NCI-H2171 treated with DMSO at 0.1 percent for 48 hours (cell line): ENCODE data around the gene GAN.
A peak's percentile ranks its signal among the peaks of the same experiment; 100 is the strongest.
"Not testable (repeated sequence)": the region's sequence is repeated elsewhere in the genome, so short reads cannot be mapped to it uniquely, and the experiment has no call there.

Experiments
- DNase-seq: peaks from one replicate; lab custom pipeline; 2025; lab: John Stamatoyannopoulos, UW

GAN gene

DNA sequence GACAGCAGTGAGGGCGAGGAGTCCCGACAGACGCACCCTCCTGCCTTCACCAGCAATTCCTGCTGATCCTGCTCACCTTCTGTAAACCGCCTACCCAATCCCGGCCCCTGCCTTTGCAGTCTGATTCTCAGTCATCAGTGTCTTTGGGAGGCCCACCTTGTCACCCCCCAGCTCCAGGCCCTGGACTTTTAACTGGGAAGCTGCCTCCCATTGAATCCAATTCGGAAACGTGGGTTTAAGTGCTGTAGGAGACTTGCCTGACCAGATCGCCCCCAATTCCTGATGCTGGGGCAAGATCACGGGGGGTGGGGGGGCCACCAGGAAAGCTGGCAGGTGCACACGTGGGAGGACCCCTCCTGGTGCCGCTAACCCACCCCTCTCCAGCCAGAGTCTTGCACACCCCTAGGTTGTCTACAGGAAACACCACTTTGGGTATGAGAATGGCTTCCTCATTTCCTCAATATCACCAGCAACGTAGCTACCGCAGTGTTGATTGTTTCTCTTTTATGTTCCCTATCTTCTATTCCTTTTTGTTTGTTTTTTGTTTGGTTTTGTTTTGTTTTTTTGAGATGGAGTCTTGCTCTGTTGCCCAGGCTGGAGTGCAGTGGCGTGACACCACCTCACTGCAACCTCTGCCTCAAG is 83.2 kb downstream of the GAN start:
- DNase-seq, result no peak

GRCh38 chr16:81399909-81400308 is 85.1 kb downstream of the GAN start:
- DNase-seq, result no peak

- DNase-seq, result no peak
These were observed 86.5 kb downstream of the GAN start for GRCh38 chr16:81401035-81401950.

- DNase-seq, result no peak
These were observed 88.4 kb downstream of the GAN start for GRCh38 chr16:81403208-81403600.

- DNase-seq, result peak; percentile 63
These were observed 89.0 kb downstream of the GAN start for GRCh38 chr16:81403601-81404391.

- DNase-seq, result not testable (repeated sequence)
These were observed 90.2 kb downstream of the GAN start for GRCh38 chr16:81405002-81405401.

- DNase-seq, result no peak
These were observed 90.9 kb downstream of the GAN start for GRCh38 chr16:81405702-81406113.

- no peak for DNase-seq
These were observed 93.7 kb downstream of the GAN start for GRCh38 chr16:81408409-81408950.

DNA sequence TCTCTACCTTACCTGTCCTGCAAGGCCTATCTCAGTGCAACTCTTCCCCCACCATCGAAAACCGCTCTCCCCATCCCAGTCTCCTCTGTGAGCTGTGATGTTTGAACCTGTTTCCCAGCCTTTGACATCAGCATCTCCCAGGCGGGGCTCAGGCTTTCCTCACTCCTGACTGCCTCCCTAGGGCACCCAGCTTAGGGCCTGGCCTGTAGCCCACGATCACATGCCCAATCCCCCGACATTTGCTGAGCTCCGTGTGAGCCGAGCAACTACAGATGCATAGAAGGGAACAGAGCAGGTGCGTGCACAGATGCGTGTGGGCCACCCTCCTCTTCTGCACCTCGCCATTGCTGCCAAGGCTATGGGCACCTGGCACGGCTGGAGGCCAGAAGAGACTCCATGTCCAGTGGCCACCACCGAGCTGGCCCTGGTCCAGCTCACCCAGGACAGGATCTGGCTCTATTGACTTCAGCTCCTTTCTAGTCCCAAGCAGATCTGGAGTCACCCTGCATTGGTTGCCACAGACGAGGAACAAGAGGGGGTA is 94.3 kb downstream of the GAN start:
- peak; percentile 76 for DNase-seq

- peak; percentile 17 for DNase-seq
These were observed 96.0 kb downstream of the GAN start for GRCh38 chr16:81410643-81411293.

DNA sequence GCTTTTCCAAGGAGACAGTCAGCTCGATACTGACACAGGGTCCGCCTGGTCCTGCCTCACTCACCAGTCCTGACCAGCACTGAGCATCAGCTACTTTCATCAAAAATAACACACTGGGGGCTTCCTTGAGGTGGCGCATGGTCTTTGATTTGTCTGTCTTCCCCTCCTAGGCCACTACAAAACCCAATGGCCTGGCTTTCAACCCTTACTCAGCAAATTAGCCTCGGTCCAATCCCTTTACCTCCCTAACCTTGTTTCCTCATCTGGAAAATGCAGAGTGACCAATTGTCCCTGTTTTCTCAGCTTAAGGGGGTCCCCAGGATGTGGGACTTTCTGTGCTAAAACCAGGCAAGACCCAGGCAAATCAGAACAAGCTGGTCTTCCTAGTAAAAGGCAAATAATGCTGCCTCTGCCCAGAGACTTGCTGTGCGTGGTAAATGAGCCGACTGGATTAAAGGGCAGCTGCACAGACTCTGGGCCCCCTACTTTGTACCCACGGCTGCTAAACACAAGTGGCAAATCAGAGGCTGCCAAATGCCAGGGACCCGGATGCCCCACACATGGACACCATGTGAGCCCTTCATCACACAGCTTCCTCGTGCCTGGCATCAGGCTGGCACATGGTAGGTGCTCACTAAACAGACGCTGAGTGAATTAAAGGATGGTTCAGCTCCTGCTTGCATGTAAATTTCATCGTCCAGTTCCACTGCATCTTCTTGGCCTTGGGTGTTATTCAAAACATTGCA is 98.7 kb downstream of the GAN start:
- DNase-seq, result no peak

- no peak for DNase-seq
These were observed 101.0 kb downstream of the GAN start for GRCh38 chr16:81415751-81416150.

GRCh38 chr16:81416749-81417148 is 102.0 kb downstream of the GAN start:
- no peak for DNase-seq

GRCh38 chr16:81417210-81417609 is 102.4 kb downstream of the GAN start:
- no peak for DNase-seq

- DNase-seq, result no peak
These were observed 105.0 kb downstream of the GAN start for GRCh38 chr16:81419806-81420205.

DNA sequence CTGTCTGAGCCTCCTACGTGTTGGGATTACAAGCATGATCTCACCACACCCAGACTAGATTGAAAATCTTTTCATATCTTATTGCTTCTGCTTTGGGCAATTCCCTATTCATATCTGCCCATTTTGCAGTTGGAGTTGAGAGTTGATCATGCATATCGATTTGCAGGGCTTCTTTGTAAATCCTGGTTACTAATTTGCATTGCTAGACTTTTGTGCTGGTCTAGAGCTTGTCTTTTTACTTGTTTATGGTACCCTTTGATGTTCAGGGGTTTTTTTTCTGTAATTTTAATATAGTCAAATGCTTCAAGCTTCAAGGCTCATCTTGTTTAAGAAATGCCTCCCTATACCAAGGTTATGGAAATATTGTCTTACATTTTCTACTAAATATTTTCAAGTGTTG is 106.4 kb downstream of the GAN start:
- no peak for DNase-seq

DNA sequence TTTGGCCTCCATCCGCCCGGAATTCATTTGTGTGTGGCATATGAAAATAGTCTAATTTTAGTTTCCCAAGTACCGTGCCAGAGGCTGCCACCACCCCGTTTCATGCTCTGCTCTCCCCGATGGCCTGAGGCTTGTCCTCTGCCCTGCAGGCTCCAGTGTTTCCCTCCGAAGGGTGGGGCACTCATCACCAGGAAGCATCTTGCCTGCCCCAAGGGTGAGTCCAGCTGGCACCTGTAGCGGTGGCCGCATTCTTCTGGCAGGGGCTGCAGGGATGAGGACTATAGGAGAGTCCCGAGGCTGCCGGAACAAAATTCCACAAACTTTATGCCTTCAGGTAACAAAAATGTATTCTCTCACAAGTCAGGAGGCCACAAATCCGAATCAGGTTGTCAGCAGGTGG is 106.8 kb downstream of the GAN start:
- no peak for DNase-seq

DNA sequence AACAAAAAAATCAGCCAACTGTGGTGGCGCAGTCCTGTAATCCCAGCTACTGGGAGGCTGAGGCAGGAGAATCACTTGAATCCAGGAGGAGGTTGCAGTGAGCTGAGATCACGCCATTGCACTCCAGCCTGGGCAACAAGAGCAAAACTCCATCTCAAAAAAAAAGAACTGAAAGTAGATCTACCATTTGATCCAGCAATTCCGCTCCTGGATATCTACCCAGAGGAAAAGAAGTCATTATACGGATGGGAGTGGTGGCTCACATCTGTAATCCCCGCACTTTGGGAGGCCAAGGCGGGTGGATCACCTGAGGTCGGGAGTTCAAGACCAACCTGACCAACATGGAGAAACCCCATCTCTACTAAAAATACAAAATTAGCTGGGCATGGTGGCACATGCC is 107.4 kb downstream of the GAN start:
- DNase-seq, result not testable (repeated sequence)

DNA sequence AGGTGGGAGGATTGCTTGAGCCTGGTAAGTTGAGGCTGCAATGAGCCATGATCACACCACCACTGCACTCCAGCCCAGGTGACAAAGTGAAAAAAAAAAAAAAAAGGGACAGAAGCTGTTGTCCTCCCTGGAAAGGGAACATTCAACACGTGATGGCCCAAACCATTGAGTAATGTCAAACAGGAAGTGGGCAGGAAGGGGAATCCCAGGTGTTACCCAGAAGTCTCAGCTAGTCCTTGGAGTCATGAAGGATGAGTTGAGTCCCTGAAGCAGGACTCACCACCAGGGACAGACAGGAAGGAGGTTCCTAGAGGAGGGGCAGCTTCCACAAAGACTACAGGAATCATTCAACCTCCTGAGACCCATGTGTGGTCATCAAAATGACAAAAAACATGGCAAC is 110.0 kb downstream of the GAN start:
- no peak for DNase-seq

DNA sequence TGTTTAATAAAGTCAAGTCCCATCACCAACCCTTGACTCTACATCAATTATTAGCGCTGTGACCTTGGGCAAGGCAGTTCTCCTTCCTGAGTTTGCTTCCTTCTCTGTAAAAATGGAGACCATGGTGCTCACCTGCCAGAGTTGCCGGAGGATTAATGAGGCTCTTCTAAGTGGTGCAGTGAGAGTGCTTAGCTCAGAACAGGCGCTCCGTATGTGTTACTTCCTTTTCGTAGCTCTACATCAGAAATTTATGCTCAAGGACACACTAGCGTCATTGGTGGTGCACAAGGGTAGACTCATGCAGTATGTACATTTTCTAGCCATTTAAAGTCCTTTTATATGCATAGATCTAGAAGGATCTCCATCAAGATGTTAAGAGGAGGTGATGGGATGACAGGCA is 112.5 kb downstream of the GAN start:
- no peak for DNase-seq

GRCh38 chr16:81429045-81429521 is 114.3 kb downstream of the GAN start:
- DNase-seq, result peak; percentile 99
